HG03520 (cell line): Measurements from ENCODE around the gene POTEI.
"Not testable (repeated sequence)": the region's sequence is repeated elsewhere in the genome, so short reads cannot be mapped to it uniquely, and the experiment has no call there.

Experiments
- ATAC-seq: cut with Tn5 transposase; IDR thresholded peaks from one replicate; pipeline ENCODE4 v1.9.1; 2021; ENCODE audit warnings: mild to moderate bottlenecking, moderate library complexity; ENCODE audit not compliant: unreplicated experiment

Gene POTEI

DNA sequence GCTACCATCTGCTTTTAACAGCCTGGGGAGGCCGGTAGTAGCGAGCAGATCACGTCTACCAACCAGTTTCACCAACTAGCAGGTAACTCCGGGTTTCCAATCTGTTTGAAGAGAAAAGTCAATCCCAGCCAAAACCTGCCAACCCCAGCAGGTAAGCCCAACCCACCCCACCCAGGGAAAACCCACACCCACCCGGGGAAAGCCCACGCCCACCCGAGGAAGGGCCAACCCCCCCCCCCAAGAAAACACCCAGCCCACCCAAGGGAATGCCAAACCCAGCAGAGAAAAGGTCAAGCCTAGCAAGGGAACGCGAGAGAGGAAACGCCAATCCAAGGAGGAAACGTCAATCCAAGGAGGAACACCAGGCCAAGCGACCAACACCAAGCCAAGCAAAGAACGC lies at the start of gene POTEI:
POTEI (minus strand) TSS at position 101 of the 400 bp plus-strand sequence; CDS start at position 8, 93 bp downstream.
- ATAC-seq = not testable (repeated sequence)

DNA sequence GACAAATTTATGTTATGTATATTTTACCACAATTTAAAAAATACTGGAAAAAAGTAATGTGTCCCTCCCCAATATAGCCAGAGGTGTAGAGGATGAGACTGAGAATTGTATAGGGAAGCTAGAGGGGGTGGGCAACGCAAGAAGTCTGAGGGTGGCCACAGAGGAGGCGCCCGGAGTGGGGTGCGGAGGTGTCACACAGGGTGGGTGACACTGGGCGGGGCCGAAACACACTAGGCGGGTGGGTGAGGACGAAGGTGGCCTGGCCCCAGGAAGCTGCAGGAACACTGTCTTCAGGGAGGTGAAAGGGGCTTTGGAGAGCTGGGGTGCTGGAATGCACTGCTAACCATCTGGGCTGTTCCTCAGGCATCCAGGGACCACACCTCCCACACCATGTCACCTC lies 47.3 kb upstream of the POTEI start:
- ATAC-seq = not testable (repeated sequence)

- ATAC-seq = not testable (repeated sequence)
Measured at GRCh38 chr2:130554178-130554577, 45.0 kb upstream of the POTEI start.

- ATAC-seq = not testable (repeated sequence)
Measured at GRCh38 chr2:130549475-130549874, 40.3 kb upstream of the POTEI start.

- ATAC-seq = not testable (repeated sequence)
Measured at GRCh38 chr2:130548418-130548817, 39.3 kb upstream of the POTEI start.

DNA sequence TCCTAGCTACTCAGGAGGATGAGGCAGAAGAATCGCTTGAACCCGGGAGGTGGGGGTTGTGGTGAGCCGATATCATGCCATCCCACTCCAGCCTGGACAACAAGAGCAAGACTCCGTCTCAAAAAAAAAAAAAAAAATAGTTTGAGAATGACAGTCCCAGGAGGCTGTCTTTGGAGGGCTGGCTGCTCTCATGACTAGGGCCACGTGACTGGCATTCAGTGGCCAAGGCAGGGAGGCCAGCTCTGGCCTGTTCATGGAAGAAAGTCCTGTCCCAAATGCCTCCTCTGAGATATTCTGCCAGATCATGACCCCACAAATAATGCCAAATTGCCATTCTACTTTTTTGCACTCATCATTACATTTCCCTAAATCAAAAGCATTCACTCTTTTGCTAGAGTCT lies 35.9 kb upstream of the POTEI start:
- ATAC-seq = not testable (repeated sequence)

DNA sequence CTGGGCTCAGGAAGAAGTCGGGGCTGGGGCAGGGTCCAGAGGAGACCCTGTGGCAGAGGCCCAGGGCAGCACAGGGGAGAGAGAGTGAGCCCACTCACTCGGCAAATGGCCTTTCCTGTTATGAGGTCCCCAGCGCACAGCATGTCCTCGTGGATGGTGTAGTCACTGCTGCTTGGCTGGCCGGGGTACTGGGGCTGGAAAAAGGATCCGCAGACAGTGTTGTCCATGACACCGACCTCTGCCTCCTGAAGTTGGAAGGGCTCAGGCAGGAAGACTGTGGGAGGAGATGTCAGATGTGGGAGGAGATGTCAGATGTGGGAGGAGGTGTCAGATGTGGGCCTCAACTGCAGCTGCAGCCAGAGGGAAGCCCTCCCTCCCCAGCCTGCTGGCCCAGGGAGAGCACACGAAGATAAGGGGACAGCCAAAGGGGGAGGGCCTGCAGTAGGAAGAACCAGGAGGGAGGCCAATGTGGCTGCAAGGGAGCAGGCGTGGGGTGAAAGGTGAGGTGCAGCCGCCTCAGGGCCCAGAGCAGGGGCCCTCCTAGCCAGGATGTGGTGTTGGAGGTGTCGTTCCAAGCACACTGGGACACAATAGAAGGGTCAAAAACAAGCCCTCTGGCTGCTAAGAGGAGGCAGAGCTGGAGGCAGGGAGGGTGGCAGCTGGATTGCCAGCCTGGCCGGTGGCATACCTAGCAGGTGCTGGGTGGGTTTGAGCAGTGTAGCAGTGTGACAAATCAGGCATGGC lies 34.8 kb upstream of the POTEI start:
- ATAC-seq = not testable (repeated sequence)

DNA sequence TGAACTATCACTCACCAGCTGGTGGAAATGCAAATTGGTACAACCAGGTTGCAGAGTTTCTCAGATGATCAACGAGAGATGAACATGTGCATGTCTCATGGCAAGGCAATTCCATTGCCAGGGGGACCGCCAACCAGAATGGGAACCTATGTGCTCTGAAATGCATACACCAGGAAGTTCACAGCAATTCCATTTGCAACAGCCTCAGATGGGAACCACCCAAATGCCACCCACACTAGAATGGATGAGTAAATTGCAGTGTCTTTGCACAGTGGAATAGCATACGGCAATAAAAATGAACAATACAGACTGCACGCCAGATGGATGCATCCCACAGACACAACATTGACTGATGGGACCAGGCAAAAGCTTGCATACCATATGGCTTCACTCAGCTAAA lies 33.7 kb upstream of the POTEI start:
- ATAC-seq = not testable (repeated sequence)

DNA sequence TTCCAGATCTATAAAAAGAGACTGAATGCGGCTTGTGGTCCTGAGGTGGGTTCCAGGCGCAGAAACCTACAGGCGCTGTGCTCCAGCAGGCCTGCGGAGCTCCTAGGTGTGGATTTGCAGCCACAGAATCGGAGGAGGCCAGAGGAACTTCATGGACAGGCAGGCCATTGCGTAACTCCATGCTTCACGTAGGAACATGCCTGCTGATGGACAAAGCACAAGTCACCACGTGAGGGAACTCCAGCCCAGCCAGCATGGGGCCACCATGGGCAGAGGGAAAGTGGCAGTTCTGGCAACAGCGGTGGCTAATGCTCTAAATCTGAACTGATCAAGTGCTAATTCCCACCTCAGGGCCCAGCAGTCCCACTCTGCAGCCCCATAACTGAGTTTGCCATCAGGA lies 29.1 kb upstream of the POTEI start:
- ATAC-seq = not testable (repeated sequence)

- ATAC-seq = not testable (repeated sequence)
Measured at GRCh38 chr2:130536654-130537053, 27.5 kb upstream of the POTEI start.

DNA sequence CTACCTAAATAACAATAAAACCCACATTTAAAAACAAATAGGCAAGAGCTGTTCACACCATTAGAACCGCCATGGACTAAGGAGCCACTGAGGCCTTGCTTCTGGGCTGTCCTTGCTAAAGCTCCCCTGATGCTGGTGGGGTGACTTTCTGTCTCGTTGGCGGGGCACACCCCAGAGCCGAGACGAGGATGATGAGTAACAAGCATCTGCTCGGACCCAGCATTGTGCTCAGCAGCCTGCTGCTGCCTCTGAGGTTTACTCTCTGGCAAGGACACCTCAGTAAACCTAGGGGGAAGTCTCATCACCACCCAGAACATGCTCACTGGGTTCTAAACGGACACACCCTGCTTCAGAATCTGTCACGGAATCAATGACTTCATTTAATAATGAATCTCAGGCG lies 22.5 kb upstream of the POTEI start:
- ATAC-seq = not testable (repeated sequence)

GRCh38 chr2:130531225-130531624 lies 22.1 kb upstream of the POTEI start:
- peak; percentile 47 for ATAC-seq

- not testable (repeated sequence) for ATAC-seq
Measured at GRCh38 chr2:130530212-130530611, 21.1 kb upstream of the POTEI start.

- not testable (repeated sequence) for ATAC-seq
Measured at GRCh38 chr2:130529545-130529944, 20.4 kb upstream of the POTEI start.

GRCh38 chr2:130527365-130527967 lies 18.3 kb upstream of the POTEI start:
- ATAC-seq = not testable (repeated sequence)

- not testable (repeated sequence) for ATAC-seq
Measured at GRCh38 chr2:130522390-130522789, 13.3 kb upstream of the POTEI start.

DNA sequence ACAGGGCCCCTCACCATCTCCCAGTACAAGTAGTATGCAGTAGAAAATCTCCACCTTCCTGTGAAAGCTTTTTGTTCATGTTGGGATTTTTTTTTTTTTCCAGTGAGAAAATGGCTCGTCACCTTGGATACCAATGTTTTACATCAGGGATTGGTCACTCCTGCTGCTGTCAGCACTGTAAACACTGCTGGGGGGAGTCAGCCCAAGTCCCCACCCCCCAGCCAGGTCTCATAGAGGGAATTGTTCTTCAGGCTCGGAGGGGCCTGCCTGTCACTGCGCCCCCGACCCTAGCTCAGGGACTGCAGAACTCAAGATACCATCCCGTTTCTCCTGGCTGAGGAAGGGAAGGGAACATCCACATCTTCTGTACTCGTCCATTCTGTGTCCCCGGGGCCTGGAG lies 11.9 kb upstream of the POTEI start, which contains the start of gene CFC1B:
CFC1B (plus strand) TSS at position 231 of the 400 bp plus-strand sequence. CDS start 263 bp downstream, outside the sequence.
- not testable (repeated sequence) for ATAC-seq

- ATAC-seq = not testable (repeated sequence)
Measured at GRCh38 chr2:130518516-130519106, 9.5 kb upstream of the POTEI start.

DNA sequence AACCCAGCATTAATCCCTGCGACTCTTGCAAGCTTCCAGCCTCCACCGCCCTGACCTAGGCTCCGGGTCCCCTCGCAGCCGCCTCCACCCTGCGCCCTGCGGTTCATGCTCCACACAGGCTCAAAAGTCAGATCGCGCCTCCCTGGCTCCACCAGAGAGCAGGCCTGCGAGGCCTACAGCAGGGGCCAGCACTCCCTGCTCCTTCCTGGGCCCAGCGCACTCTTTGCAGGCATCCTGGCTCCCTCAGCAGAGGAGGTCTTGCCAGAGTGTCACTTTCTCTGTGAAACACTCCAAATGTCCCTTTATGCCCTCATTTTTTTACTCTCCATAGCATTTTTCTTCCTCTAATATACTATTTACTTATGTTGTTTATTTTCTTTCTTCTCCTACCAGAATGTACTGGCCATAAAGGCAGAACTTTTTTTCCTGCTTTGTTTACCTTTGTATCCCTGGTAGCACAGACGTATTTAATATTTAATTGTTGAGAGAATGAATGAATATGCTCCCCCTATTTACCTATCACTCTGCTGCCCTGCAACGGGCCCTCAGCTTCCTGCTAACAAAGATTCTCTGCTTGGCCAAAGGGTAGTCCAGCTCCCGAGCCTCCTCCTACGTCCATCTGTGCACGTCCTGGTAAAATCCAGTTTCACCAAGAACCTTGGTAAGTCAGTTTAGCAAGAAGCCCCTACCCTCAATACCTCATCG lies 2.8 kb upstream of the POTEI start:
- ATAC-seq = not testable (repeated sequence)

GRCh38 chr2:130510807-130511746 lies 1.9 kb upstream of the POTEI start:
- not testable (repeated sequence) for ATAC-seq
